Liver (tissue), 3 donors: ENCODE measurements around the gene AP2A2.

Source experiments
- CTCF ChIP-seq: fragments of 150-350 bp; IDR thresholded peaks from 2 replicates; pipeline ENCODE4 v1.5.1; 2017; ENCODE audit warnings: improper control_type of control experiment, low read depth, low read length; ENCODE audit not compliant: missing input control
- REST ChIP-seq: IDR thresholded peaks from 2 replicates; pipeline ENCODE4 v1.6.1; 2016; ENCODE audit warnings: antibody characterized with exemption, mild to moderate bottlenecking
- RXRA ChIP-seq, 2 donors: IDR thresholded peaks; 2 replicates each; pipeline ENCODE4 v1.6.1; 2017 to 2018; ENCODE audit warnings: antibody characterized with exemption in 2 of 2, mild to moderate bottlenecking in 1 of 2
- donor health status: healthy.
- donor health status: healthy.

- TF ChIP-seq RXRA (IDR thresholded peaks at IDR 0.05) (no peak), CTCF (no peak), REST (no peak)
These were observed 122.9 kb downstream of the AP2A2 start for GRCh38 chr11:1048375-1049070.
